Psoas muscle (tissue), 8 donors: Measurements from ENCODE around the gene PTPRD. TPM values are rescaled to one million over a fixed set of nuclear protein-coding genes. Genes with fewer than 3 reads are reported as not detected.
"Not testable (repeated sequence)": the region's sequence is repeated elsewhere in the genome, so short reads cannot be mapped to it uniquely, and the experiment has no call there.

ENCODE experiments used
- ATAC-seq, 4 donors: fragments of 200-7000 bp; cut with Tn5 transposase; one replicate each; pipeline ENCODE4 v1.9.1; 2020; ENCODE audit warnings: moderate library complexity in 3 of 4, mild to moderate bottlenecking in 2 of 4
- DNase-seq, 2 donors: peaks; one replicate each; pipeline ENCODE4 v3.0.0-alpha.2; 2020
- H3K27ac ChIP-seq: fragments of 200-600 bp; one replicate; pipeline ENCODE4 v1.8.0; 2022
- H3K27me3 ChIP-seq, 3 donors: fragments of 200-600 bp in 1 of 3; one replicate each; pipeline versions ENCODE4 v1.6.1 to v1.8.0; 2013 to 2022; ENCODE audit warnings: low read length in 2 of 3, mild to moderate bottlenecking in 2 of 3, moderate library complexity in 1 of 3; ENCODE audit not compliant: insufficient read depth in 3 of 3
- H3K36me3 ChIP-seq, 2 donors: fragments of 200-600 bp in 1 of 2; one replicate each; pipeline versions ENCODE4 v1.6.1 to v1.8.0; 2013 to 2022; ENCODE audit warnings: low read depth in 1 of 2, mild to moderate bottlenecking in 1 of 2, moderate library complexity in 1 of 2; ENCODE audit not compliant: insufficient read depth in 1 of 2
- H3K4me1 ChIP-seq: fragments of 200-600 bp; one replicate; pipeline ENCODE4 v1.8.0; 2022
- H3K4me3 ChIP-seq: fragments of 200-600 bp; one replicate; pipeline ENCODE4 v1.8.0; 2022; ENCODE audit warnings: mild to moderate bottlenecking
- H3K9me3 ChIP-seq: fragments of 200-600 bp; one replicate; pipeline ENCODE4 v1.8.0; 2022
- CTCF ChIP-seq: fragments of 200-600 bp; IDR thresholded peaks from one replicate; pipeline ENCODE4 v1.8.0; 2022; ENCODE audit warnings: antibody characterized with exemption
- WGBS, 3 donors: extraction: QIAGEN DNeasy Blood & Tissue Kit; methylation state at CpG; one replicate each; pipeline versions ENCODE4 v1.1.6 to v1.1.7; 2013; 5-methylcytosine and 5-hydroxymethylcytosine counted together
- intact Hi-C, 2 donors: fragments of 100-400 bp; cut with DNase I; formaldehyde crosslinking; loops; one replicate each; pipeline versions ENCODE4 v1.11.0 to v1.14.2; 2022
- polyA plus RNA-seq, 3 donors: library from polyadenylated mRNA; stranded (reverse); fragments of 200-250 nt; gene quantifications; one replicate each; pipeline ENCODE4 v1.2.3, GENCODE V29; 2013
- total RNA-seq, 4 donors: library from RNA; stranded (reverse); fragmentation: NEBNext Ultra II Directional in 2 of 4; extraction: Animal tissue kit (Norgen Biotek cat#: 25700) in 2 of 4; gene quantifications; one replicate each; pipeline versions ENCODE4 v1.2.1 to v1.2.4, GENCODE V29; 2021 to 2023
- donor health status: healthy with polysubstance abuse.
- donor health status: DM: no; HTN: no; CAD: no; lungs with moderate emphysema.
- donor health status: Bipolar disorder and iron deficiency.
- donor health status: healthy.
- donor health status: DM: yes; HTN: yes; CAD: no.
- donor health status: DM: no; HTN: no; CAD: no.
- donor health status: DM: no; HTN: no; CAD: no.
- donor health status: DM: yes; HTN: yes; CAD: no.

The PTPRD gene
- total and polyA plus RNA-seq, 7 donors: 0.44 to 3.1 (median 0.91) TPM

DNA sequence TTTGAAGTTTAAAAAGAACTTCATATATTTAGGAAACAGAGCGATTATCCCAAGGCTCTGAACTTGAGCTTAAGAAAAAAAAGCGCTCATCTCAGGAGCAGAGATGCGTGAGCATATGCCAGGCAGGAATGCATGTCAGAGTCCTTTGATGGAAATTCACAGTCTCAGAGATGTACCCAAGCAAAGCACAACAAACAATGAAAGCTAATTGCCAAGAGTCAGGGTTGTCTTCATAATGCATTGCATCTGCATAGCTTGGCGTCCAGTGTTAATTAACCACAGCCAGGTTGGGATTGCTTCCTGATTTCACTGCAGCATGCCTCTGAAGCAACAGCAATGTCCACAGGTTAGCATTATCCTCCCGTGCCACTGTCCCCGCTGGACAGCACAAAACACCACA lies 1906.3 kb downstream of the PTPRD start:
- H3K4me1 ChIP-seq: no peaks in the 10 kb centered on the region
- TF ChIP-seq CTCF: no peak
- 66 to 81% (median 74%) methylated on average over 6 of the region's 6 CpGs for WGBS, 3 donors
- no peaks in the 10 kb centered on the region for H3K36me3 ChIP-seq
- ATAC-seq: no peak
- no peak overlapping the region for H3K27ac ChIP-seq
- intact Hi-C loops: no loop called here
- H3K4me3 ChIP-seq: no peak overlapping the region
- DNase-seq: no peak
- H3K9me3 ChIP-seq: no peaks in the 10 kb centered on the region
- H3K27me3 ChIP-seq: no peaks in the 10 kb centered on the region

DNA sequence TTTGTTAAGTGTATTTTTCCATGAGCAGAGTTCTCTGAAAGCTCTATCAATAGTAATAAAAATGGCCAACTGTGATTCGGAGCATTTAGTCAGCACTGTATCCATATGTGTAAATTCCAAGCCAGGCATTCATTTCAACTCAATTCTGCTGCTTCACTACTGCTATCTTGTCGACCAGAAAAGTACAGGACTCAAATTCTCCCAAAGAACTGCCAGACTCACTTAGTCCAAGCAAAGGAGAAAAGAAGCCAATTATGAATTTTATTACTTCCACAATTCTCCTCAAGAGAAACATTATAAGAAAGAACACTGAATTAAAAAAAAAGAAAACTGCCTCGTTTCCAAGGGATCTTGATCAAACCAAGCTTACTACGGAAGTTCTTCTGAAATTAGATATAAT lies 1906.9 kb downstream of the PTPRD start:
- ATAC-seq: no peak
- Histone ChIP-seq H3K27me3 (no peaks in the 10 kb centered on the region), H3K4me1 (no peaks in the 10 kb centered on the region), H3K4me3 (no peak overlapping the region), H3K36me3 (no peaks in the 10 kb centered on the region), H3K27ac (no peak overlapping the region), H3K9me3 (no peaks in the 10 kb centered on the region)
- DNase-seq: no peak
- TF ChIP-seq CTCF: no peak
- WGBS, 3 donors: 48 to 49% (median 49%) methylated on average over 4 of the region's 4 CpGs
- intact Hi-C loops: no loop called here

DNA sequence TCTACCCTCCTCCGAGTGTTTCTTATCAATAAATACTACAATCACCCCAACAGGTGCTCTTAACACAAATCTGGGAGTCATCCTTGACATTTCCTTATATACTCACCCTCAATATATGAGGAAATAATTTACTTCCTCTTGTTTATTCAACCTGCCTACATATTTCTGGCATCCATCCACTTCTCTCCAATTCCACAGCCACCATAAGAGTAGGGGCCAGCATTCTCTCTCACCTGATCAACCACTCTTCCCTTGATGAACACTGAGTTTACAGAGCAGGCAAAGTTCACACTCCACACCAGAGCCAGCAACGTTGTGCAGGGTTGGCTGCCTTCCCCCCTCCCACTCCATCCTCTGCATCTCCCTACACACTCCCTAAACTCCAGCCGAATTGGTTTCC lies 1908.9 kb downstream of the PTPRD start:
- DNase-seq: no peak
- no peak for TF ChIP-seq CTCF
- 61 to 69% (median 68%) methylated on average over 3 of the region's 3 CpGs for WGBS, 3 donors

DNA sequence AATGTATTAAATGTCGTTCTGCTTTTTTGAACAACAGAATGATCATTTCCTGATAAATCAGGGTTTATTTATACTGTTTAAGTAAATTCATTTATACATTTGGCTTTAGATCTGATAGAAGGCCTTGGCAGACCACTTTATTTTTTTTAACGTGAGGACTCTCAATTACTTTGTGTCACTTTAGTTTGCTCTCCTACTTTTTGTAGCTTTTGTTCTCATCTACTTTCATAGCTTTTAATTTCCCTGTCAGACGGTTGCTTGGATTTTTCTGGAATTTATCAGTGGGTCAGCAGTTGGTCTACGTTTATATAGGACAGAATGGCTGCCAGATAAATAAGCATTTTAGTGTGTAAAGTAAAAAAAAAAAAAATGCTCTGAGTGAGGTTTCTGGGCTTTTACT lies 1910.9 kb downstream of the PTPRD start:
- Histone ChIP-seq H3K4me3 (no peak overlapping the region), H3K27me3 (no peaks in the 10 kb centered on the region), H3K4me1 (no peaks in the 10 kb centered on the region), H3K9me3 (no peaks in the 10 kb centered on the region), H3K27ac (no peak overlapping the region), H3K36me3 (no peaks in the 10 kb centered on the region)
- intact Hi-C loops: no loop called here
- WGBS, 3 donors: 69 to 80% (median 79%) methylated on average over 4 of the region's 4 CpGs
- DNase-seq: no peak
- TF ChIP-seq CTCF: no peak
- ATAC-seq: no peak

More for the DNA sequence above, 1908.9 kb downstream of the PTPRD start:
- H3K27me3 ChIP-seq: no peaks in the 10 kb centered on the region
- H3K36me3 ChIP-seq: no peaks in the 10 kb centered on the region
- intact Hi-C loops: no loop called here
- H3K9me3 ChIP-seq: no peaks in the 10 kb centered on the region
- H3K4me3 ChIP-seq: no peak overlapping the region
- no peak for ATAC-seq
- no peaks in the 10 kb centered on the region for H3K4me1 ChIP-seq
- no peak overlapping the region for H3K27ac ChIP-seq

DNA sequence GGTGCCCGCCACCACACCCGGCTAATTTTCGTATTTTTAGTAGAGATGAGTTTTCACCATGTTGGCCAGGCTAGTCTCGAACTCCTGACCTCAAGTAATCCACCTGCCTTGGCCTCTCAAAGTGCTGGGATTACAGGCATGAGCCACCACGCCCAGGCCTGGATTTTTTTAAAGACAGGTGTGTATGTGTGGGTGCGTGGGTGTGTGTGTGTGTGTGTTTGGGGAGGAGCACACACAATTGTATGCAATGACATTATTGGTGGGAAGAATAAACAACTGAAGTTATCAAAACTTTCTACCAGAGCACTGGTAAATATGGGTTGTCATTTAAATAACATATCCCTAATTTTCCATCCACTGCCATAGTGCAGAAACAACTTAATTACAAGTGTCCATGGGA lies 1915.2 kb downstream of the PTPRD start:
- H3K27ac ChIP-seq, DNase-seq, H3K36me3 ChIP-seq, H3K9me3 ChIP-seq, H3K4me3 ChIP-seq, intact Hi-C loops, H3K4me1 ChIP-seq, ATAC-seq, H3K27me3 ChIP-seq: not testable (repeated sequence)
- 89 to 97% (median 90%) methylated on average over 6 of the region's 6 CpGs for whole genome bisulfite sequencing, 3 donors
